Prostate gland (tissue), 2 donors: ENCODE data around the gene APLNR. TPM values are rescaled to one million over a fixed set of nuclear protein-coding genes. Genes with fewer than 3 reads are reported as not detected.

Experiments used
- DNase-seq: peaks from one replicate; pipeline ENCODE4 v3.0.0-alpha.2; 2019; ENCODE audit warnings: low spot score
- H3K27ac ChIP-seq, 2 donors: fragments of 200-600 bp; sonication (generic); 2 replicates each; pipeline ENCODE4 v1.5.1; 2017 to 2019
- H3K27me3 ChIP-seq: fragments of 200-600 bp; sonication (generic); replicated peaks from 2 replicates; pipeline ENCODE4 v1.5.1; 2019; ENCODE audit not compliant: insufficient read depth
- H3K36me3 ChIP-seq, 2 donors: fragments of 200-600 bp; sonication (generic); 1 replicate in 1 of 2; 2 replicates in 1 of 2; pipeline versions ENCODE4 v1.5.1 to v1.8.1; 2017 to 2019
- H3K4me1 ChIP-seq: fragments of 200-600 bp; sonication (generic); replicated peaks from 2 replicates; pipeline ENCODE4 v1.5.1; 2019
- H3K4me3 ChIP-seq, 2 donors: fragments of 200-600 bp; sonication (generic); 2 replicates each; pipeline ENCODE4 v1.5.1; 2017 to 2019
- H3K9me3 ChIP-seq: fragments of 200-600 bp; sonication (generic); 2 replicates; pipeline ENCODE4 v1.5.1; 2017
- CTCF ChIP-seq, 4 experiments: fragments of 200-600 bp in 2 of 4; fragments of 450-650 bp in 2 of 4; sonication (generic) in 2 of 4; IDR thresholded peaks; 1 replicate in 3 of 4; 2 replicates in 1 of 4; pipeline ENCODE4 v1.5.1; 2016 to 2019; ENCODE audit warnings: antibody characterized with exemption in 4 of 4, mild to moderate bottlenecking in 2 of 4, moderate library complexity in 2 of 4
- POLR2A ChIP-seq: fragments of 450-650 bp; IDR thresholded peaks from one replicate; pipeline ENCODE4 v1.6.1; 2016; ENCODE audit warnings: antibody characterized with exemption, mild to moderate bottlenecking
- POLR2AphosphoS5 ChIP-seq: sonication (generic); formaldehyde crosslinking; IDR thresholded peaks from one replicate; pipeline ENCODE4 v1.6.1; 2017; ENCODE audit warnings: antibody characterized with exemption
- WGBS: methylation state at CpG from one replicate; pipeline ENCODE4 v1.1.5; 2018; 5-methylcytosine and 5-hydroxymethylcytosine counted together
- intact Hi-C: fragments of 100-400 bp; cut with DNase I; formaldehyde crosslinking; loops from one replicate; pipeline ENCODE4 v1.14.2; 2022
- total RNA-seq, 2 donors: library from RNA; depleted of rRNA; stranded (reverse); fragments of >200 nt; gene quantifications; one replicate each; pipeline ENCODE4 v1.1.0, GENCODE V29; 2016

The APLNR gene
- total RNA-seq, 2 donors from 2014 or later, result 1.7 TPM; not detected in 1

GRCh38 chr11:57214098-57214417 is 23.0 kb downstream of the APLNR start:
- intact Hi-C loops, result no loop called here
- H3K27me3 ChIP-seq, result no peaks in the 10 kb centered on the region
- no peaks in the 10 kb centered on the region for H3K9me3 ChIP-seq
- no peak for DNase-seq
- WGBS, result 51% methylated on average over 2 of the region's 2 CpGs
- H3K4me1 ChIP-seq, result no peaks in the 10 kb centered on the region
- TF ChIP-seq POLR2A, result no peak
- TF ChIP-seq CTCF (IDR thresholded peaks at IDR 0.05), result no peak
- no peak for TF ChIP-seq POLR2AphosphoS5
- no peaks in the 10 kb centered on the region for H3K36me3 ChIP-seq
- no peak overlapping the region for H3K4me3 ChIP-seq
- no peak overlapping the region for H3K27ac ChIP-seq

DNA sequence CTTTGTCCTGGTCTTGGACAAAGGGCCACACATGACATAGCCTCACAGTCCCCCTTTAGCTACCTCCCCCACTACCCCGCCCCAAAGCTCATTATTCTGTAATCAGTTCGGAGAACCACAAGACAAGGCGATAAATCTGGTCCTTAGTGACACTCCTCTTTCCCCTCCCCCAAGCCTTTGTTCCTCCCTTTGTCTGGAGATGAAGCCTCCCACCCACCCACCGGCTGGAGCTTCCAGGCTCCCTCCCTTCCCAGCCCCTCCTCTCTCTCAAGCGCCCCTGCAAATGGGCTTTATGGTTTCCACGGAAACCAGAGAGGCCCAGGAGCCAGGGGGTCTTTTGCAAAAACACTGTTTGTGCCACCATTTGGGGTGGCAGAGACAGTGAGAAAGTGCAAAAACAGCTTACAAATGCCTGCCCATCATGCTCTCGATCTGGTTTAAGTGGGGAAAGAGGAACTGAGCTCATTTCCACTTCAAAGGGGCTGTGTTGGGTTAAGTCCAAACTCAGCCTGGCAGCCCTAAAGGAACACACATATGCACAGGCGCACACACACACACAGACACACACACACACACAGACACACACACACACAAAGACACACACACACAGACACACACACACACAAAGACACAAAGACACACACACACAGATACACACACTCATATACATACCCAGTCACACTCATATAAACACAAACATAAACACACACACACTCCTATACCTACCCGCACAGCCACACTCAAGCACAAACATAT is 23.5 kb downstream of the APLNR start:
- Histone ChIP-seq H3K9me3 (no peaks in the 10 kb centered on the region), H3K4me3 (no peak overlapping the region), H3K27me3 (no peaks in the 10 kb centered on the region), H3K36me3 (no peaks in the 10 kb centered on the region), H3K27ac (no peak overlapping the region), H3K4me1 (no peaks in the 10 kb centered on the region)
- TF ChIP-seq CTCF (IDR thresholded peaks at IDR 0.05) (no peak), POLR2A (no peak), POLR2AphosphoS5 (no peak)
- no peak for DNase-seq
- intact Hi-C loops, result no loop called here
- 26% methylated on average over 9 of the region's 9 CpGs for WGBS

- WGBS, result 57% methylated on average over 7 of the region's 7 CpGs
- Histone ChIP-seq H3K4me3 (no peak overlapping the region), H3K36me3 (no peaks in the 10 kb centered on the region), H3K27ac (no peak overlapping the region), H3K27me3 (no peaks in the 10 kb centered on the region), H3K4me1 (no peaks in the 10 kb centered on the region), H3K9me3 (no peaks in the 10 kb centered on the region)
- TF ChIP-seq POLR2AphosphoS5, result no peak
- no peak for TF ChIP-seq POLR2A
- TF ChIP-seq CTCF (IDR thresholded peaks at IDR 0.05), result no peak
- intact Hi-C loops, result no loop called here
- DNase-seq, result no peak
Measured at GRCh38 chr11:57210781-57211180, 26.3 kb downstream of the APLNR start.

DNA sequence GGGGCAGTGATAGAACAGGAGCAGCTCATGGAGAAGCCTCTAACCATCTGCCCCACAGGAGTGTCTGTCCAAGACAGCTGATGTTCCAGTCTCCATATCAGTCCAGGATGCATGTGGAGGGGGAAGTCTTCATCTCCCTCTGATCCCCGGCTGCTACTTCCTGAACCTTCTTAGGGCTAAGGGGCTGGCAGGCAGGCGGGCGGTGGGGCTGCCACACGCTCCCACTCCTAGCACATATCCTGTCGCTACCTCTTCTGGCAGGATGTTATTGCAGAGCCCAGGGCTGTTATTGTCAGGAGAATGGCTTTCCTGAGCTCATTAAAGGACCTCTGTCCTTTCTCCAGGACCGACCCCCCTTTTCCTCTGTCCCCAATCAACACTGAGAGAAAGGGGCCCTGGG is 29.9 kb downstream of the APLNR start:
- Histone ChIP-seq H3K4me3 (no peak overlapping the region), H3K27me3 (no peaks in the 10 kb centered on the region), H3K4me1 (no peaks in the 10 kb centered on the region), H3K27ac (no peak overlapping the region), H3K9me3 (no peaks in the 10 kb centered on the region), H3K36me3 (no peaks in the 10 kb centered on the region)
- intact Hi-C loops, result no loop called here
- DNase-seq, result no peak
- WGBS, result 68% methylated on average over 6 of the region's 6 CpGs
- TF ChIP-seq CTCF (IDR thresholded peaks at IDR 0.05) (no peak), POLR2AphosphoS5 (no peak), POLR2A (no peak)

DNA sequence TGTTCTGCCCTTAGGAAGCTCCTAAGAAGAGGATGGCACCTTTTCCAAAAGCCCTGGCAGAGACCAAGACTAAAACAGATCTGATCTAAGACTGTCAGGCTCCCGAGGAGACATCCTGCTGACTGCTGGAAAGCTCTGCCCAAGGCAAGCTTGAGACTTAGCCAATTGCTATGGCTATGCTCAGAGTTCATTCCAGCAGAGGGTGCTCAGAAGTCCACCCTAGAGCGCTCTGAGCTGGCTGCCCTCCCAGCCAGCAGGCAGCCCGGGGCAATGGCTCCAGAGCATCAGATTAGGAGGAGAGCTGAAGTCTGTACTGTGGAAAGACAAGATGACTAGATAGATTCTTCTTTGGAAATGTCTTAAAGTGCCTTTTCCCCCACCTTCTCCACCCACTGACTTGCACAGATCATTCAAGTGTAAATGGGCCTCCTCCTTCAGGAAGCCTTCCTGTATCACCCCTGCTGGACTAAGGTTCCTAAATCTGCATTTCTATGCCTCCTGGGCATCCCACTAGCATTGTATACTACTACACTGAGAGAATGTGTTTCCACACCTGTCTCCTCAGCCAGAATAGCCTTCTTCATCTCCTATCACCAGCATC is 31.9 kb downstream of the APLNR start:
- Histone ChIP-seq H3K4me3 (no peak overlapping the region), H3K36me3 (no peaks in the 10 kb centered on the region), H3K4me1 (no peaks in the 10 kb centered on the region), H3K27ac (no peak overlapping the region), H3K27me3 (no peaks in the 10 kb centered on the region), H3K9me3 (no peaks in the 10 kb centered on the region)
- TF ChIP-seq POLR2AphosphoS5, result no peak
- TF ChIP-seq POLR2A, result no peak
- no peak for TF ChIP-seq CTCF (IDR thresholded peaks at IDR 0.05)
- WGBS, result 6% methylated on average over 3 of the region's 3 CpGs
- DNase-seq, result no peak
- intact Hi-C loops, result no loop called here
